Neural crest cell (in vitro differentiated cells): ENCODE results near the gene KLF6. TPM values are rescaled to one million over a fixed set of nuclear protein-coding genes. Genes with fewer than 3 reads are reported as not detected.

Experiments
- DNase-seq: peaks from one replicate; pipeline ENCODE4 v3.0.0; 2021; ENCODE audit warnings: low read depth, mixed read lengths, low spot score
- H3K27ac Mint-ChIP-seq: one replicate; pipeline ENCODE4 v1.8.0; 2021; ENCODE audit warnings: mild to moderate bottlenecking, mixed read lengths; ENCODE audit not compliant: unreplicated experiment
- H3K27me3 Mint-ChIP-seq: 2 replicates; pipeline ENCODE4 v1.8.0; 2021; ENCODE audit warnings: low read depth, mild to moderate bottlenecking, mixed read lengths
- H3K36me3 Mint-ChIP-seq: 2 replicates; pipeline ENCODE4 v1.8.0; 2021; ENCODE audit warnings: low read depth, mild to moderate bottlenecking, mixed read lengths
- H3K4me1 Mint-ChIP-seq: 2 replicates; pipeline ENCODE4 v1.8.0; 2021; ENCODE audit warnings: mixed read lengths
- H3K4me3 Mint-ChIP-seq: one replicate; pipeline ENCODE4 v1.8.0; 2021; ENCODE audit warnings: mild to moderate bottlenecking, mixed read lengths
- H3K9me3 Mint-ChIP-seq: 2 replicates; pipeline ENCODE4 v1.8.0; 2021; ENCODE audit warnings: mixed read lengths
- total RNA-seq: library from RNA; stranded (reverse); gene quantifications from 2 replicates; pipeline ENCODE4 v1.2.1, GENCODE V29; 2021
- TF ChIP-seq, protein P1 (sequence below): fragments of 200-600 bp; sonication (generic); conservative IDR thresholded peaks from 2 replicates; pipeline ENCODE4 v1.5.0; 2021; ENCODE audit warnings: antibody characterized with exemption, mild to moderate bottlenecking

KLF6 gene
- total RNA-seq, 1 donor from 2014 or later: 38.6 TPM

DNA sequence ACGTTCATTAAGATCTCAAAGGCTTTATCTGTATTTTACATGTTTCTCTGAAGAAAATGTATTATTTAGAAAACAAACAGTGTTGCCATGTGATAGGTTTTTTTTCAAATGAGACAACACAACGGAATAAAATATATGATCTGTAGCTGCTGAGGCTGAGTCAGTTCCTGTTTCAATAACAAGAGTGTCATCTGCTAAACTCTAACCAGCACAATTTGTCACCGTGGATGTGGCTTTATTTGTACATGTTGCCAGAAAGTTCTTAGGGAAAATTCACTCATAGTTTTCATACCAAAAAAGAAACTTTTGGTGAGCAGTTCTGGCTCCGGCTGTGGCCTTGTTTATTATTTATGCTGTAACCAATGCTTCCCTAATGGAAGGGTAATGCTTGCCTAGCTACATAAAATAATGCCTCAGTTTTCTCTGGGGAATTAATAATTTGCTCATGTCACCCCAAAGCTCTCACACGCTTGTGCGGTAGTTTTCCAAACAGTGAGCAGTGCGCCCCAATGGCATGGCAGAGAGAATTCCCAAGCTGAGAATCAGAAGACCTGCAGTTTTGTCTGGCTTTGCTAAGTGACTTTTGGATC, 20.3 kb upstream of the KLF6 start:
- Mint-ChIP-seq H3K36me3 (no peaks in the 10 kb centered on the region), H3K9me3 (no peaks in the 10 kb centered on the region), H3K27me3 (no peaks in the 10 kb centered on the region), H3K27ac (peak overlapping the region; percentile 9), H3K4me3 (no peak overlapping the region), H3K4me1 (peaks cover 47% of the 10 kb centered on the region)
- DNase-seq: no peak
- TF ChIP-seq, protein P1, sequence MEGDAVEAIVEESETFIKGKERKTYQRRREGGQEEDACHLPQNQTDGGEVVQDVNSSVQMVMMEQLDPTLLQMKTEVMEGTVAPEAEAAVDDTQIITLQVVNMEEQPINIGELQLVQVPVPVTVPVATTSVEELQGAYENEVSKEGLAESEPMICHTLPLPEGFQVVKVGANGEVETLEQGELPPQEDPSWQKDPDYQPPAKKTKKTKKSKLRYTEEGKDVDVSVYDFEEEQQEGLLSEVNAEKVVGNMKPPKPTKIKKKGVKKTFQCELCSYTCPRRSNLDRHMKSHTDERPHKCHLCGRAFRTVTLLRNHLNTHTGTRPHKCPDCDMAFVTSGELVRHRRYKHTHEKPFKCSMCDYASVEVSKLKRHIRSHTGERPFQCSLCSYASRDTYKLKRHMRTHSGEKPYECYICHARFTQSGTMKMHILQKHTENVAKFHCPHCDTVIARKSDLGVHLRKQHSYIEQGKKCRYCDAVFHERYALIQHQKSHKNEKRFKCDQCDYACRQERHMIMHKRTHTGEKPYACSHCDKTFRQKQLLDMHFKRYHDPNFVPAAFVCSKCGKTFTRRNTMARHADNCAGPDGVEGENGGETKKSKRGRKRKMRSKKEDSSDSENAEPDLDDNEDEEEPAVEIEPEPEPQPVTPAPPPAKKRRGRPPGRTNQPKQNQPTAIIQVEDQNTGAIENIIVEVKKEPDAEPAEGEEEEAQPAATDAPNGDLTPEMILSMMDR: no peak

DNA sequence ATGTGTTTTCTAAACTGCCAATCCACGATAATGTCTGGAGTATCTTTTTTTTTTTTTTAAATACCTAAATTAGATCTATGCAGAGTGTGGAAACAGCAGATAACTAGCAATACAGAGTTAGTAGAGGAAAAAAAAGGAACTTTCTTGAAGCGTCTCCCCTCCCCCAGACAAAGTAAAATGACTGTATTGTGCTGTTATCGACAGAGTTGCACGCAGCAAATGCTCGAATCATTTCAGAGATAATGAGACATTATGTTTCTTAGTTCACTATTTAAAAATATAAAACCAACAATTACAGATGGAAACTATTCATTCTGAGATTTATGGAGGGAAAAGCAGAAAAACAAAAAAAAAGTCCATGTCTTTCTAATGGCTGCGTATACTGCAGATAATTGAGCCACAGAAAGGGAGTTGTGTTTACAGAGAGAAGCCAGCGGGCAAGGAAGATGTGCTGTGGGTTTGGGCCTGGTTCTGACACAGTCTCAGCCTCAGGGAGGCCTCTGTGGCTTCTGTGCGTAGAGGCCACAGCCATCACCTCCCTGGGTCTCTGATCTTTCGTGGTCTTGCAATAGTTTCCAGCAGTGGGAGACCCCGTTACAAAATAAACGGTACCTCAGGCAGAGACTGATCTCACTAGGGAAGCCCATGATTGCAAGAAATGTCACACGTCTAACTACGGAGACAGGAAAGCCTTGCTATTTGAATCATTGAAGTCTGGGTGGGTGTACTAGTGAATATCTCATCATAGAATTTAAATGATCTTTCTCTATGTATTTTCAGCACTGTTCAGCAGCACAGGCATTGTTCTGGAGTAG, 19.1 kb upstream of the KLF6 start:
- Mint-ChIP-seq H3K4me1 (peaks cover 46% of the 10 kb centered on the region), H3K9me3 (no peaks in the 10 kb centered on the region), H3K27ac (peak overlapping the region; percentile 96), H3K4me3 (peak overlapping the region; percentile 62), H3K27me3 (no peaks in the 10 kb centered on the region), H3K36me3 (no peaks in the 10 kb centered on the region)
- no peak for DNase-seq
- TF ChIP-seq, protein P1: no peak

DNA sequence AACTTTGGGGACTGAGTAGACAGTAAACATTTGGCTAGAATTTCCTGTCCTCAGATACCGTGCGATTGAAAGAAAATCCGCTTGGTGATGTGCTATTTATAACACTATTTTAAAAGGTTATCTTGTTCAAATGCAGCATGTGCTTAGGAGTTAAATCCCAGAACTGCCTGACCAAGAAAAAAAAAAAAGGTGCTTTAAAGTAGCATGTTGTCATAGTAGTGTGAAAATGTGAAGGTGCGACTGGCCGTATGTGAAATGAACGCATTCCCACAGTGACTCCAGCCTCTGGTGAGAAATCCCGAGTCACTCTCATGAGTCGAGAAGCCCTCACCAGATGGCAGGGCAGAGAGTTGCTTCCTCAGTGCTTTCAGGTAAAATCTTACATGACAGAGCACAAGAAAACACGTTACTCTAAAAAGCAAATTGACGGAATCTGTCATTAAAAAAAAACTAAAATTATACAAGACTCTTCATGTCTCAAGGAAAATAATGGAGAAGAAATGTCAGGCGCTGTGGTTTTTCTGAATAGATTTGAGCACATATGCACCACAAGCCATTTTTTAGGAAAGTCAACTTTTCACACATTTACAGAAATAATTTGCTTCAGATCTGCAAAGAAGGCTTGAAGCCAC, 18.4 kb upstream of the KLF6 start:
- no peak for DNase-seq
- H3K4me3 Mint-ChIP-seq: no peak overlapping the region
- peaks cover 39% of the 10 kb centered on the region for H3K4me1 Mint-ChIP-seq
- TF ChIP-seq, protein P1: no peak
- H3K9me3 Mint-ChIP-seq: no peaks in the 10 kb centered on the region
- no peaks in the 10 kb centered on the region for H3K27me3 Mint-ChIP-seq
- H3K27ac Mint-ChIP-seq: peak overlapping the region; percentile 3
- peaks cover under 1% of the 10 kb centered on the region for H3K36me3 Mint-ChIP-seq

DNA sequence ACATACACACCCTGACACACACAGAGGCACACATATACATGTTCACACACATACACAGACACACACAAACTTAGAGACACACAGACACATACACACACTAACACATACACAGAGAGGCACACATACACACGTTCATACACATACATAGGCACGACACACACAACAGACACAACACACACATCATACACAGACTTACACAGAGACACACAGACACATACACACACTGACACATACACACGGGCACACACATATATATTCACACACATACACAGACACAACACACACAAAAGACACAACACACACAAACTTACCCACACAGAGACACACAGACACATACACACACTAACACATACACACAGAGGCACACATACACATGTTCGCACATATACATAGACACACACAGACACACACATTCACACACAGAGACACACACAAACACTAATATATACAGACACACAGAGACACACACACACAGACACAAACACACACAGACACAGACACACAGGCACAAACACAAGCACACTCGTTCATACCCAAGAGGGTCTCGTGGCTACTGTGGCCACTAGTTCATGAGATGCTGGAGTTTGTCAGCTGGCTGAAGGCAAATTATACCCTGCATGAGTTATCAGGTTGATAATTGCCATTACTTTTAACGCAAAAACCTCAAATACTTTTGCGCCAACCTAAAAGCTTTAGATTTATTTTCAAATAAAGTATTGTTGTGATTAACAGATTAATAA, 17.7 kb upstream of the KLF6 start:
- H3K27ac Mint-ChIP-seq: no peak overlapping the region
- TF ChIP-seq, protein P1: no peak
- peaks cover 2% of the 10 kb centered on the region for H3K9me3 Mint-ChIP-seq
- peaks cover 34% of the 10 kb centered on the region for H3K4me1 Mint-ChIP-seq
- H3K36me3 Mint-ChIP-seq: peaks cover 6% of the 10 kb centered on the region
- no peak for DNase-seq
- H3K4me3 Mint-ChIP-seq: no peak overlapping the region
- H3K27me3 Mint-ChIP-seq: no peaks in the 10 kb centered on the region

DNA sequence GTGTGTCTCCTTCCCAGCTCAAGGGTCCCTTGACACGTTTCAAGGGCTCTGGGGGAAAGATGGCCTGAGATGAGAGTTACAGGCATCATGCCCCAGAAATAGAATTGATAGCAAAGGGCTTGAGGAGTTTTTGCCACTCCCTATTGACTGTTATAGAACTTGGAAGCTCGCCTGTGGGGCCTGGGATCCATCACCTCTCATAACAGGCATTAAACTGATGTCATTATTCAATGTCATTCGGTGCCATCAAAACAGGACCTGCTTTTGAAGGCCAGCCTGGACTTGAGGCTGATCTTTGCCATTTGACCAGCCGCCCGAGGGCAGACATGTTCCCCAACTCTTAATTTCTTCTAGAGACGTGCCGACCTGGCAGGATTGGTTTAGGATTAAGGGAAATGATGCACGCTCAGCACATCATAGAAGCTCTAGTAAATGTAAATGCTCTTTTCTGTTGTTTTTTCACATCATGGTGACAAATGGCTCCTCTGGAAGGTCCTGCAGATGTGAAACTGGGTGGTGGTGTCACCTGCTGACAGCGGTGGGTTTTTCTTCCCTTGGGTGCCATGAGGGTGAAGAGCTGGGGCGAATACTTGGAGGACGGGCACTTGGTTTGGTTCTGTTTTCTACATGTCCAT, 16.7 kb upstream of the KLF6 start:
- H3K27me3 Mint-ChIP-seq: no peaks in the 10 kb centered on the region
- H3K4me1 Mint-ChIP-seq: peaks cover 26% of the 10 kb centered on the region
- H3K4me3 Mint-ChIP-seq: no peak overlapping the region

More for the DNA sequence above, 16.7 kb upstream of the KLF6 start:
- no peak for DNase-seq
- peaks cover 8% of the 10 kb centered on the region for H3K36me3 Mint-ChIP-seq
- peaks cover 4% of the 10 kb centered on the region for H3K9me3 Mint-ChIP-seq
- H3K27ac Mint-ChIP-seq: no peak overlapping the region
- TF ChIP-seq, protein P1: no peak
